K562 (cell line): ENCODE measurements around the gene METTL25. TPM values are rescaled to one million over a fixed set of nuclear protein-coding genes. Genes with fewer than 3 reads are reported as not detected.

ENCODE experiments used
- ATAC-seq: fragments of 200-7000 bp; cut with Tn5 transposase; 3 replicates; pipeline ENCODE4 v1.9.1; 2020; ENCODE audit warnings: moderate library complexity
- BruUV-seq: library from RNA; stranded (reverse); fragments of 400-500 nt; replicated peaks from 2 replicates; lab custom pipeline; 2021; lab: Mats Ljungman, UMichigan
- CTCF ChIA-PET: fragments of 300-600 bp; formaldehyde crosslinking; extraction: SDS; loops from one replicate; lab custom pipeline; 2021; ENCODE audit warnings: low intra/inter-chr PET ratio; lab: Yijun Ruan, JAX
- POLR2A ChIA-PET: fragments of 300-600, 350-650 bp; sonication (Branson Sonifier 250); formaldehyde crosslinking; extraction: SDS; loops from one replicate; lab custom pipeline; 2021; ENCODE audit warnings: antibody characterized with exemption, inconsistent platforms; lab: Yijun Ruan, JAX
- DNase-seq, 4 experiments: peaks; one replicate each; pipeline versions ENCODE4 v3.0.0 to v3.0.0-alpha.2; 2011 to 2018; ENCODE audit warnings: low spot score in 3 of 4, mixed read lengths in 3 of 4; ENCODE audit errors: extremely low read depth in 1 of 4
- FAIRE-seq: peaks from 2 replicates; lab custom pipeline; 2011; peaks lifted over from hg19 to GRCh38; lab: Jason Lieb, UNC
- H2AFZ ChIP-seq: 2 replicates; pipeline ENCODE4 v1.6.0; 2011; ENCODE audit warnings: low read depth, low read length, control low read depth, inconsistent platforms
- H3K27ac ChIP-seq: fragments of 200-600 bp; 3 replicates; pipeline ENCODE4 v1.8.0; 2011; ENCODE audit warnings: low read depth, mild to moderate bottlenecking, control low read depth, inconsistent platforms, low read length, moderate library complexity, mixed read lengths; ENCODE audit errors: extremely low read depth
- H3K27me3 ChIP-seq, 2 experiments: fragments of 300-600 bp in 1 of 2; 2 replicates in 1 of 2; 3 replicates in 1 of 2; pipeline versions ENCODE4 v1.6.0 to v1.8.0; 2011; ENCODE audit warnings: inconsistent platforms in 2 of 2, low read length in 2 of 2, mild to moderate bottlenecking in 1 of 2, mixed read lengths in 1 of 2, moderate library complexity in 1 of 2; ENCODE audit not compliant: control insufficient read depth in 2 of 2, insufficient read depth in 2 of 2
- H3K36me3 ChIP-seq: fragments of 300-600 bp; 3 replicates; pipeline ENCODE4 v1.8.0; 2011; ENCODE audit warnings: mild to moderate bottlenecking, low read length, inconsistent platforms; ENCODE audit not compliant: control insufficient read depth, insufficient read depth
- H3K4me1 ChIP-seq, 2 experiments: fragments of 200-600 bp in 1 of 2; replicated peaks in 1 of 2; 2 replicates in 1 of 2; 3 replicates in 1 of 2; pipeline versions ENCODE4 v1.5.1 to v1.8.0; 2011; ENCODE audit warnings: inconsistent platforms in 2 of 2, low read length in 2 of 2, mild to moderate bottlenecking in 1 of 2, mixed read lengths in 1 of 2, moderate library complexity in 1 of 2; ENCODE audit not compliant: control insufficient read depth in 2 of 2, insufficient read depth in 2 of 2
- H3K4me2 ChIP-seq: 2 replicates; pipeline ENCODE4 v1.6.1; 2011; ENCODE audit warnings: low read length, control low read depth, inconsistent platforms, mixed read lengths; ENCODE audit not compliant: insufficient read depth
- H3K4me3 ChIP-seq: fragments of 200-600 bp; sonication (generic), shearing (Covaris generic); 2 replicates; pipeline ENCODE4 v1.5.1; 2016; ENCODE audit warnings: control low read depth, inconsistent platforms
- H3K79me2 ChIP-seq: fragments of 200-600 bp; 3 replicates; pipeline ENCODE4 v1.8.0; 2011; ENCODE audit warnings: low read length, inconsistent platforms; ENCODE audit not compliant: control insufficient read depth, insufficient read depth
- H3K9ac ChIP-seq, 2 experiments: 2 replicates each; pipeline versions ENCODE4 v1.6.0 to v1.6.1; 2011; ENCODE audit warnings: low read depth in 2 of 2, low read length in 2 of 2, control low read depth in 1 of 2, inconsistent platforms in 1 of 2, mild to moderate bottlenecking in 1 of 2, mixed read lengths in 1 of 2; ENCODE audit not compliant: insufficient read depth in 1 of 2
- H3K9me1 ChIP-seq: one replicate; pipeline ENCODE4 v1.6.0; 2011; ENCODE audit warnings: inconsistent platforms, mild to moderate bottlenecking, low read length, moderate library complexity; ENCODE audit not compliant: control insufficient read depth, insufficient read depth
- H3K9me3 ChIP-seq: replicated peaks from 2 replicates; pipeline ENCODE4 v1.5.1; 2011; ENCODE audit warnings: low read depth, low read length, inconsistent platforms; ENCODE audit not compliant: control insufficient read depth, insufficient read depth
- H4K20me1 ChIP-seq: replicated peaks from 2 replicates; pipeline ENCODE4 v1.6.1; 2011; ENCODE audit warnings: low read length, inconsistent platforms, mixed read lengths; ENCODE audit not compliant: control insufficient read depth, insufficient read depth
- HDAC3 ChIP-seq: fragments of 450-650 bp; IDR thresholded peaks from 2 replicates; pipeline ENCODE4 v1.6.1; 2018; ENCODE audit warnings: borderline replicate concordance, mild to moderate bottlenecking, moderate library complexity; ENCODE audit not compliant: partially characterized antibody
- MCM5 ChIP-seq: fragments of 450-650 bp; IDR thresholded peaks from 2 replicates; pipeline ENCODE4 v1.6.1; 2016; ENCODE audit warnings: low read depth
- RAD21 ChIP-seq, 2 experiments: fragments of 250-450 bp in 1 of 2; fragments of 450-650 bp in 1 of 2; sonication (Bioruptor Pico) in 1 of 2; formaldehyde crosslinking in 1 of 2; IDR thresholded peaks in 1 of 2; conservative IDR thresholded peaks in 1 of 2; 2 replicates each; pipeline versions ENCODE4 v1.4.0 to v1.8.0; 2020 to 2022; ENCODE audit warnings: mild to moderate bottlenecking in 2 of 2, moderate library complexity in 1 of 2
- SMARCA4 ChIP-seq: fragments of 450-650 bp; IDR thresholded peaks from 2 replicates; pipeline ENCODE4 v1.6.1; 2016
- SP2 ChIP-seq: IDR thresholded peaks from 2 replicates; pipeline ENCODE4 v1.6.1; 2011; ENCODE audit warnings: mild to moderate bottlenecking, low read depth, low read length, moderate library complexity; ENCODE audit not compliant: poor library complexity, severe bottlenecking; ENCODE audit errors: extremely low read depth
- SREBF1 ChIP-seq: fragments of 150-350 bp; IDR thresholded peaks from 2 replicates; pipeline ENCODE4 v1.6.1; 2014; ENCODE audit warnings: antibody characterized with exemption, low read depth, low read length, borderline replicate concordance
- YY1 ChIP-seq, 3 experiments: IDR thresholded peaks; 2 replicates each; pipeline ENCODE4 v1.6.1; 2011; ENCODE audit warnings: low read length in 2 of 3, mild to moderate bottlenecking in 2 of 3, moderate library complexity in 2 of 3, borderline replicate concordance in 1 of 3, control low read depth in 1 of 3, low read depth in 1 of 3; ENCODE audit not compliant: insufficient read depth in 3 of 3, insufficient replicate concordance in 2 of 3, control insufficient read depth in 1 of 3, insufficient read length in 1 of 3; ENCODE audit errors: extremely low read depth in 1 of 3
- WGBS: fragments of 100-300 bp; shearing (Covaris generic); methylation state at CpG from one replicate; pipeline ENCODE4 v1.1.6; 2016; ENCODE audit warnings: low coverage, mixed read lengths; ENCODE audit not compliant: insufficient coverage; ENCODE audit errors: missing lambda C conversion rate; 5-methylcytosine and 5-hydroxymethylcytosine counted together
- in situ Hi-C: fragments of 300-500 bp; cut with MboI; formaldehyde crosslinking; loops from 4 replicates; pipeline ENCODE4 v1.15.0; 2018; ENCODE audit warnings: inconsistent platforms, mixed read lengths
- intact Hi-C: fragments of 100-400 bp; cut with micrococcal nuclease; formaldehyde crosslinking; loops from 2 replicates; pipeline ENCODE4 v1.14.2; 2022
- polyA plus RNA-seq, 8 experiments: library from polyadenylated mRNA; depleted of rRNA in 4 of 8; stranded (reverse) in 5 of 8; unstranded in 3 of 8; fragments of >200 nt; fragmentation: Nextera tagmentation in 2 of 8; fragmentation: Illumina TruSeq in 1 of 8; extraction: Ambion mirVana in 2 of 8; extraction: Trizol in 1 of 8; gene quantifications; 2 replicates each; pipeline versions ENCODE4 v1.2.1 to v1.2.3, GENCODE V29; 2011 to 2014; ENCODE audit warnings: inconsistent platforms in 1 of 8, missing spikeins in 1 of 8
- total RNA-seq, 7 experiments: library from RNA; depleted of rRNA in 6 of 7; stranded (reverse); fragments of >200 nt in 6 of 7; fragmentation: Illumina TruSeq in 2 of 7; extraction: Trizol in 2 of 7; gene quantifications; 2 replicates each; pipeline versions ENCODE4 v1.2.1 to v1.2.3, GENCODE V29; 2011 to 2021; ENCODE audit warnings: low replicate concordance in 1 of 7
- TF ChIP-seq, protein P1 (sequence below), 3 experiments: IDR thresholded peaks in 2 of 3; conservative IDR thresholded peaks in 1 of 3; 2 replicates each; pipeline ENCODE4 v1.5.1; 2011 to 2012; ENCODE audit warnings: low read length in 3 of 3, mild to moderate bottlenecking in 3 of 3, control low read depth in 2 of 3, improper control_type of control experiment in 1 of 3, inconsistent platforms in 1 of 3, low read depth in 1 of 3, mixed read lengths in 1 of 3, moderate library complexity in 1 of 3; ENCODE audit not compliant: insufficient read depth in 2 of 3
- TF ChIP-seq, protein P2 (sequence below), 2 experiments: fragments of 450-650 bp in 1 of 2; sonication (generic) in 1 of 2; formaldehyde crosslinking; conservative IDR thresholded peaks; 2 replicates each; pipeline versions ENCODE4 v1.4.0 to v1.8.1; 2020 to 2022; ENCODE audit warnings: mild to moderate bottlenecking in 1 of 2, missing genetic modification reagents in 1 of 2
- TF ChIP-seq, protein P3 (sequence below): fragments of 450-650 bp; IDR thresholded peaks from 2 replicates; pipeline ENCODE4 v1.6.1; 2016; ENCODE audit warnings: antibody characterized with exemption
- TF ChIP-seq, protein P4 (sequence below), 2 experiments: fragments of 450-650 bp in 1 of 2; sonication (generic) in 1 of 2; formaldehyde crosslinking in 1 of 2; IDR thresholded peaks in 1 of 2; conservative IDR thresholded peaks in 1 of 2; 2 replicates each; pipeline versions ENCODE4 v1.6.1 to v1.8.1; 2016 to 2023; ENCODE audit warnings: mild to moderate bottlenecking in 2 of 2, moderate library complexity in 2 of 2, inconsistent platforms in 1 of 2, missing genetic modification reagents in 1 of 2
- TF ChIP-seq, protein P5 (sequence below): fragments of 450-650 bp; IDR thresholded peaks from 2 replicates; pipeline ENCODE4 v1.6.1; 2017; ENCODE audit warnings: antibody characterized with exemption

METTL25 gene
- total and polyA plus RNA-seq, 9 of the 15 experiments (the other 6 are each of a cell fraction or from before 2014, with no cell fraction given) = 0.50 to 2.4 (median 1.9) TPM

DNA sequence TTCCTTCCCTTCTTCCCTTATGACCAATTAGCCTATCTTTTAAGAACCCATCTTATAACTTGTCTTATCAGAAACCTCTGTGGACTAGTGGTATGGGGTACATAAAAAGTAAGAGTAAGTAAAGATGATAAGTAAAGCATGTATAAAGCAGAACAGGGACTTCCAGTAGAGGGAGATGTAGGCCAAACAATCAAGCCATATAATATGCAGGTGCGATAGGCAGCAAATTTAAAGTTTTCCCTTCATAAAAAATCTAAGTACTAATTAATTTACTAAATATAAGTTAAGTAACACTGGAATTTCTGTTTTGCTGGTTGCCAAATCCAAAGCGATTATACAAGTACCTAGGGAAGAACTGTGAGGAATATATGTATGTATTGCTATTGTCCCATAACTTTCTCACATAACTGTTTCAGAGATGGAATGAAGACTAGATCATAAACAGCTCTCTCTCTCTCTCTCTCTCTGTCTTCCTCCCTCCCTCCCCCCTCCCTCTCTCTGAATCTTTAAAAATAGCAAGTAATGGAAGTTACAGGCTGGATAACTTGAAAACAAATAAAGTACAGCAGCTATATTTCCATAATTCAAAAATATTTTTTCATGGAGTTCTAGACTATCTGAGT lies 25.7 kb downstream of the METTL25 start:
- Histone ChIP-seq H4K20me1 (no peaks in the 10 kb centered on the region), H3K4me3 (no peak overlapping the region), H3K79me2 (no peaks in the 10 kb centered on the region), H3K9ac (no peak overlapping the region), H3K9me1 (no peaks in the 10 kb centered on the region), H3K27ac (no peak overlapping the region), H3K9me3 (0 out of 2 replicates have a peak, but pooled peaks cover 2% of the 10 kb centered on the region), H3K4me1 (no peaks in the 10 kb centered on the region), H2AFZ (no peak overlapping the region), H3K4me2 (no peak overlapping the region), H3K27me3 (no peaks in the 10 kb centered on the region), H3K36me3 (no peaks in the 10 kb centered on the region)
- no TSS peak for BruUV-seq
- POLR2A ChIA-PET = no interaction called here
- intact Hi-C loops (no loop called here), in situ Hi-C loops (no loop called here)
- ATAC-seq = no peak
- CTCF ChIA-PET = no interaction called here
- no peak for FAIRE-seq
- WGBS = 0% methylated on average over 2 of the region's 2 CpGs
- no peak for DNase-seq
- TF ChIP-seq, protein P1, sequence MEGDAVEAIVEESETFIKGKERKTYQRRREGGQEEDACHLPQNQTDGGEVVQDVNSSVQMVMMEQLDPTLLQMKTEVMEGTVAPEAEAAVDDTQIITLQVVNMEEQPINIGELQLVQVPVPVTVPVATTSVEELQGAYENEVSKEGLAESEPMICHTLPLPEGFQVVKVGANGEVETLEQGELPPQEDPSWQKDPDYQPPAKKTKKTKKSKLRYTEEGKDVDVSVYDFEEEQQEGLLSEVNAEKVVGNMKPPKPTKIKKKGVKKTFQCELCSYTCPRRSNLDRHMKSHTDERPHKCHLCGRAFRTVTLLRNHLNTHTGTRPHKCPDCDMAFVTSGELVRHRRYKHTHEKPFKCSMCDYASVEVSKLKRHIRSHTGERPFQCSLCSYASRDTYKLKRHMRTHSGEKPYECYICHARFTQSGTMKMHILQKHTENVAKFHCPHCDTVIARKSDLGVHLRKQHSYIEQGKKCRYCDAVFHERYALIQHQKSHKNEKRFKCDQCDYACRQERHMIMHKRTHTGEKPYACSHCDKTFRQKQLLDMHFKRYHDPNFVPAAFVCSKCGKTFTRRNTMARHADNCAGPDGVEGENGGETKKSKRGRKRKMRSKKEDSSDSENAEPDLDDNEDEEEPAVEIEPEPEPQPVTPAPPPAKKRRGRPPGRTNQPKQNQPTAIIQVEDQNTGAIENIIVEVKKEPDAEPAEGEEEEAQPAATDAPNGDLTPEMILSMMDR (IDR thresholded peaks at IDR 0.05 in 2 of 3, conservative IDR thresholded peaks at IDR 0.05 in 1 of 3; ENCODE audit: insufficient read depth in 2 of 3, low read depth in 1 of 3, low read length in 3 of 3) = peak in 1 of 3 experiments; percentile 25; a peak in 2 of 6 replicates
- TF ChIP-seq YY1 (IDR thresholded peaks at IDR 0.05; ENCODE audit: borderline replicate concordance in 1 of 3, control insufficient read depth in 1 of 3, extremely low read depth in 1 of 3, insufficient read depth in 3 of 3, insufficient read length in 1 of 3, insufficient replicate concordance in 2 of 3, low read depth in 1 of 3, low read length in 2 of 3) (no peak), SREBF1 (no peak), SP2 (no peak), HDAC3 (no peak), SMARCA4 (no peak), RAD21 (CRISPR knock-in tag; conservative IDR thresholded peaks at IDR 0.05 in 1 of 2, IDR thresholded peaks at IDR 0.05 in 1 of 2) (peak in 1 of 2 experiments; percentile 27; a peak in 1 of 4 replicates), MCM5 (no peak)
- TF ChIP-seq, protein P2, sequence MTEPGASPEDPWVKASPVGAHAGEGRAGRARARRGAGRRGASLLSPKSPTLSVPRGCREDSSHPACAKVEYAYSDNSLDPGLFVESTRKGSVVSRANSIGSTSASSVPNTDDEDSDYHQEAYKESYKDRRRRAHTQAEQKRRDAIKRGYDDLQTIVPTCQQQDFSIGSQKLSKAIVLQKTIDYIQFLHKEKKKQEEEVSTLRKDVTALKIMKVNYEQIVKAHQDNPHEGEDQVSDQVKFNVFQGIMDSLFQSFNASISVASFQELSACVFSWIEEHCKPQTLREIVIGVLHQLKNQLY (CRISPR knock-in tag; conservative IDR thresholded peaks at IDR 0.05) = no peak
- TF ChIP-seq, protein P3, sequence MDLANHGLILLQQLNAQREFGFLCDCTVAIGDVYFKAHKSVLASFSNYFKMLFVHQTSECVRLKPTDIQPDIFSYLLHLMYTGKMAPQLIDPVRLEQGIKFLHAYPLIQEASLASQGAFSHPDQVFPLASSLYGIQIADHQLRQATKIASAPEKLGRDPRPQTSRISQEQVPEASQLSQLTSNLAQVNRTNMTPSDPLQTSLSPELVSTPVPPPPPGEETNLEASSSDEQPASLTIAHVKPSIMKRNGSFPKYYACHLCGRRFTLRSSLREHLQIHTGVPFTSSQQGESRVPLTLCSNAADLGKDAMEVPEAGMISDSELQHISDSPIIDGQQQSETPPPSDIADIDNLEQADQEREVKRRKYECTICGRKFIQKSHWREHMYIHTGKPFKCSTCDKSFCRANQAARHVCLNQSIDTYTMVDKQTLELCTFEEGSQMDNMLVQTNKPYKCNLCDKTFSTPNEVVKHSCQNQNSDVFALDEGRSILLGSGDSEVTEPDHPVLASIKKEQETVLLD = no peak
- TF ChIP-seq, protein P4, sequence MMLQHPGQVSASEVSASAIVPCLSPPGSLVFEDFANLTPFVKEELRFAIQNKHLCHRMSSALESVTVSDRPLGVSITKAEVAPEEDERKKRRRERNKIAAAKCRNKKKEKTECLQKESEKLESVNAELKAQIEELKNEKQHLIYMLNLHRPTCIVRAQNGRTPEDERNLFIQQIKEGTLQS (IDR thresholded peaks at IDR 0.05) = no peak
- TF ChIP-seq, protein P4 (CRISPR knock-in tag; conservative IDR thresholded peaks at IDR 0.05) = no peak
- TF ChIP-seq, protein P5, sequence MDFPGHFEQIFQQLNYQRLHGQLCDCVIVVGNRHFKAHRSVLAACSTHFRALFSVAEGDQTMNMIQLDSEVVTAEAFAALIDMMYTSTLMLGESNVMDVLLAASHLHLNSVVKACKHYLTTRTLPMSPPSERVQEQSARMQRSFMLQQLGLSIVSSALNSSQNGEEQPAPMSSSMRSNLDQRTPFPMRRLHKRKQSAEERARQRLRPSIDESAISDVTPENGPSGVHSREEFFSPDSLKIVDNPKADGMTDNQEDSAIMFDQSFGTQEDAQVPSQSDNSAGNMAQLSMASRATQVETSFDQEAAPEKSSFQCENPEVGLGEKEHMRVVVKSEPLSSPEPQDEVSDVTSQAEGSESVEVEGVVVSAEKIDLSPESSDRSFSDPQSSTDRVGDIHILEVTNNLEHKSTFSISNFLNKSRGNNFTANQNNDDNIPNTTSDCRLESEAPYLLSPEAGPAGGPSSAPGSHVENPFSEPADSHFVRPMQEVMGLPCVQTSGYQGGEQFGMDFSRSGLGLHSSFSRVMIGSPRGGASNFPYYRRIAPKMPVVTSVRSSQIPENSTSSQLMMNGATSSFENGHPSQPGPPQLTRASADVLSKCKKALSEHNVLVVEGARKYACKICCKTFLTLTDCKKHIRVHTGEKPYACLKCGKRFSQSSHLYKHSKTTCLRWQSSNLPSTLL = no peak
